Upper lobe of left lung (tissue), 6 donors: ENCODE data around the gene CRYBG2. TPM values are rescaled to one million over a fixed set of nuclear protein-coding genes. Genes with fewer than 3 reads are reported as not detected.

Experiments
- ATAC-seq, 2 donors: fragments of 200-7000 bp; cut with Tn5 transposase; one replicate each; pipeline ENCODE4 v1.9.1; 2022; ENCODE audit warnings: mild to moderate bottlenecking in 2 of 2, moderate library complexity in 2 of 2; ENCODE audit not compliant: low FRiP score in 2 of 2
- DNase-seq, 2 donors: peaks; one replicate each; pipeline ENCODE4 v3.0.0-alpha.2; 2019 to 2020
- H3K27ac ChIP-seq, 4 donors: fragments of 200-600 bp; sonication (generic); one replicate each; pipeline ENCODE4 v1.5.1; 2016 to 2019
- H3K27me3 ChIP-seq, 4 donors: fragments of 200-600 bp; sonication (generic); one replicate each; pipeline ENCODE4 v1.5.1; 2017 to 2019
- H3K36me3 ChIP-seq, 4 donors: fragments of 200-600 bp; sonication (generic); one replicate each; pipeline ENCODE4 v1.5.1; 2016 to 2019
- H3K4me1 ChIP-seq, 4 donors: fragments of 200-600 bp; sonication (generic); one replicate each; pipeline ENCODE4 v1.5.1; 2018 to 2019
- H3K4me3 ChIP-seq, 4 donors: fragments of 200-600 bp; sonication (generic); one replicate each; pipeline ENCODE4 v1.5.1; 2017 to 2019; ENCODE audit warnings: mild to moderate bottlenecking in 2 of 4, moderate library complexity in 1 of 4
- H3K9me3 ChIP-seq, 4 donors: fragments of 200-600 bp; sonication (generic); one replicate each; pipeline ENCODE4 v1.5.1; 2018 to 2019
- EP300 ChIP-seq, 4 donors: sonication (generic); formaldehyde crosslinking; IDR thresholded peaks; one replicate each; pipeline ENCODE4 v1.5.1; 2017; ENCODE audit warnings: antibody characterized with exemption in 4 of 4, control low read depth in 2 of 4
- POLR2A ChIP-seq, 4 donors: fragments of 450-650 bp; IDR thresholded peaks; one replicate each; pipeline ENCODE4 v1.5.1; 2016 to 2017; ENCODE audit warnings: antibody characterized with exemption in 4 of 4, mild to moderate bottlenecking in 2 of 4
- POLR2AphosphoS5 ChIP-seq, 2 donors: sonication (generic); formaldehyde crosslinking; IDR thresholded peaks; one replicate each; pipeline ENCODE4 v1.5.1; 2017; ENCODE audit warnings: antibody characterized with exemption in 2 of 2
- WGBS, 2 donors: methylation state at CpG; one replicate each; pipeline ENCODE4 v1.1.5; 2017 to 2018; 5-methylcytosine and 5-hydroxymethylcytosine counted together
- total RNA-seq, 6 donors: library from RNA; depleted of rRNA in 4 of 6; stranded (reverse); fragments of >200 nt in 4 of 6; gene quantifications; one replicate each; pipeline versions ENCODE4 v1.1.0 to v1.2.1, GENCODE V29; 2016 to 2021
- TF ChIP-seq, protein P1 (sequence below), 6 experiments: fragments of 450-650 bp in 4 of 6; fragments of 200-600 bp in 2 of 6; sonication (generic) in 2 of 6; IDR thresholded peaks; one replicate each; pipeline ENCODE4 v1.5.1; 2016 to 2019; ENCODE audit warnings: antibody characterized with exemption in 6 of 6
- donor health status: DM: no; HTN: no; CAD: no; lungs with moderate emphysema.
- donor health status: DM: no; HTN: yes; CAD: no; lungs with severe emphysema.

The CRYBG2 gene
- total RNA-seq, 6 donors from 2014 or later, result 0.59 to 25.2 (median 11.1) TPM

- ATAC-seq, result no peak
- peaks cover 52 to 93% (median 74%) of the 10 kb centered on the region in 4 donors for H3K4me1 ChIP-seq
- WGBS, 2 donors, result 56 to 64% methylated on average over 4 of the region's 4 CpGs
- H3K4me3 ChIP-seq, result no peak overlapping the region
- TF ChIP-seq, protein P1, sequence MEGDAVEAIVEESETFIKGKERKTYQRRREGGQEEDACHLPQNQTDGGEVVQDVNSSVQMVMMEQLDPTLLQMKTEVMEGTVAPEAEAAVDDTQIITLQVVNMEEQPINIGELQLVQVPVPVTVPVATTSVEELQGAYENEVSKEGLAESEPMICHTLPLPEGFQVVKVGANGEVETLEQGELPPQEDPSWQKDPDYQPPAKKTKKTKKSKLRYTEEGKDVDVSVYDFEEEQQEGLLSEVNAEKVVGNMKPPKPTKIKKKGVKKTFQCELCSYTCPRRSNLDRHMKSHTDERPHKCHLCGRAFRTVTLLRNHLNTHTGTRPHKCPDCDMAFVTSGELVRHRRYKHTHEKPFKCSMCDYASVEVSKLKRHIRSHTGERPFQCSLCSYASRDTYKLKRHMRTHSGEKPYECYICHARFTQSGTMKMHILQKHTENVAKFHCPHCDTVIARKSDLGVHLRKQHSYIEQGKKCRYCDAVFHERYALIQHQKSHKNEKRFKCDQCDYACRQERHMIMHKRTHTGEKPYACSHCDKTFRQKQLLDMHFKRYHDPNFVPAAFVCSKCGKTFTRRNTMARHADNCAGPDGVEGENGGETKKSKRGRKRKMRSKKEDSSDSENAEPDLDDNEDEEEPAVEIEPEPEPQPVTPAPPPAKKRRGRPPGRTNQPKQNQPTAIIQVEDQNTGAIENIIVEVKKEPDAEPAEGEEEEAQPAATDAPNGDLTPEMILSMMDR (IDR thresholded peaks at IDR 0.05), result no peak
- TF ChIP-seq EP300 (IDR thresholded peaks at IDR 0.05) (no peak), POLR2A (IDR thresholded peaks at IDR 0.05) (no peak), POLR2AphosphoS5 (IDR thresholded peaks at IDR 0.05) (no peak)
- H3K27me3 ChIP-seq, result peaks cover 0 to 4% (median 0%) of the 10 kb centered on the region in 4 donors
- H3K27ac ChIP-seq, result peak overlapping the region; percentile 53 to 97 (median 70)
- H3K36me3 ChIP-seq, result peaks cover 0 to 15% (median 9%) of the 10 kb centered on the region in 4 donors
- no peak for DNase-seq
- no peaks in the 10 kb centered on the region for H3K9me3 ChIP-seq
Observed at GRCh38 chr1:26283279-26283853, 70.6 kb downstream of the CRYBG2 start.

DNA sequence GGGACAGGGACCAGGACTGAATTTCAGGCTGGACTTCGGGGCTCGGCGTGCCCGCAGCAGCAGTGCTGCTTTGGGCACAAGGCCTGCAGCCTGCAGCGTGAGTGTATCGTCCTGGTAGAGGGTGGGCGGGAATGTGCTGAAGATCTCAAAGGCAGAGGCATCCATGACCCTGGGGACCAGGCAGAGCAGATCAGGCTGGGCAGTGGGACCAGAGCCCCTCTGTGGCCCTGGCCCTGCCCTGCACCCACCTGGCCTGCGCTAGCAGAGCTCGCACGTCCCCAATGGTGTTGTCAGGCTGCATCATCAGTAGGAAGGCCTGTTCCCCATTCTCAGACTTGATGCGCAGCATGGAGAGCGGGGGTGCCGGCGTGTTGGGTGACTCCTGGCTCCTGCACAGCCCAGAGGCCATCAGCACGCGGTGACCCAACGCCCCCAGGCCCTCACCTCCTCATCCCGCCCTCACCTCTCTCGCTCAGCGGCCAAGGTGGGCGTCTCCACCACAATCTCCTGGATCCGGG lies 71.5 kb downstream of the CRYBG2 start:
- TF ChIP-seq EP300 (IDR thresholded peaks at IDR 0.05) (no peak), POLR2AphosphoS5 (IDR thresholded peaks at IDR 0.05) (no peak), POLR2A (IDR thresholded peaks at IDR 0.05) (no peak)
- TF ChIP-seq, protein P1 (IDR thresholded peaks at IDR 0.05), result no peak
- WGBS, 2 donors, result 85 to 96% methylated on average over 15 to 22 of the region's 22 CpGs
- H3K36me3 ChIP-seq, result peaks cover 0 to 15% (median 9%) of the 10 kb centered on the region in 4 donors
- DNase-seq, result peak in 1 of 2 donors; percentile 66
- no peak for ATAC-seq
- H3K9me3 ChIP-seq, result no peaks in the 10 kb centered on the region
- H3K4me1 ChIP-seq, result peaks cover 59 to 93% (median 76%) of the 10 kb centered on the region in 4 donors
- H3K27me3 ChIP-seq, result peaks cover 0 to 4% (median 0%) of the 10 kb centered on the region in 4 donors
- peak overlapping the region; percentile 30 to 97 (median 59) for H3K27ac ChIP-seq
- peak overlapping the region in 1 of 4 donors; percentile 98 for H3K4me3 ChIP-seq

- DNase-seq (peak in 1 of 2 donors; percentile 87), ATAC-seq (no peak)
- peaks cover 63 to 93% (median 77%) of the 10 kb centered on the region in 4 donors for H3K4me1 ChIP-seq
- H3K27ac ChIP-seq, result peak overlapping the region; percentile 30 to 99 (median 70)
- 60% methylated on average over 15 of the region's 15 CpGs; no CpG with 5 or more reads in 1 of the 2 donors for WGBS, 2 donors
- TF ChIP-seq POLR2A (IDR thresholded peaks at IDR 0.05), result no peak
- TF ChIP-seq EP300 (IDR thresholded peaks at IDR 0.05), result no peak
- no peak for TF ChIP-seq POLR2AphosphoS5 (IDR thresholded peaks at IDR 0.05)
- TF ChIP-seq, protein P1 (IDR thresholded peaks at IDR 0.05), result no peak
- peaks cover 0 to 15% (median 9%) of the 10 kb centered on the region in 4 donors for H3K36me3 ChIP-seq
- H3K9me3 ChIP-seq, result no peaks in the 10 kb centered on the region
- H3K27me3 ChIP-seq, result peaks cover 0 to 4% (median 0%) of the 10 kb centered on the region in 4 donors
- peak overlapping the region in 1 of 4 donors; percentile 98 for H3K4me3 ChIP-seq
Observed at GRCh38 chr1:26281971-26282370, 72.0 kb downstream of the CRYBG2 start.

GRCh38 chr1:26281091-26281958 lies 72.6 kb downstream of the CRYBG2 start:
- 94 to 96% methylated on average over 5 of the region's 5 CpGs for WGBS, 2 donors

More at GRCh38 chr1:26281091-26281958, 72.6 kb downstream of the CRYBG2 start:
- Histone ChIP-seq H3K9me3 (no peaks in the 10 kb centered on the region), H3K27ac (peak overlapping the region; percentile 92 to 99 (median 98)), H3K36me3 (peaks cover 0 to 15% (median 9%) of the 10 kb centered on the region in 4 donors), H3K4me1 (peaks cover 68 to 94% (median 80%) of the 10 kb centered on the region in 4 donors), H3K27me3 (peaks cover 0 to 4% (median 0%) of the 10 kb centered on the region in 4 donors), H3K4me3 (peak overlapping the region in 3 of 4 donors; percentile 86 to 98 (median 97))
- TF ChIP-seq POLR2A (IDR thresholded peaks at IDR 0.05), result no peak
- no peak for TF ChIP-seq POLR2AphosphoS5 (IDR thresholded peaks at IDR 0.05)
- TF ChIP-seq EP300 (IDR thresholded peaks at IDR 0.05), result no peak
- TF ChIP-seq, protein P1 (IDR thresholded peaks at IDR 0.05), result no peak
- DNase-seq (peak in 1 of 2 donors; percentile 44), ATAC-seq (no peak)
